WTC11 (cell line): ENCODE data around the gene FKBP11.

Source experiments
- ELF4 ChIP-seq: sonication (generic); formaldehyde crosslinking; IDR thresholded peaks from 2 replicates; pipeline ENCODE4 v1.8.1; 2022; ENCODE audit warnings: low read depth, mild to moderate bottlenecking, moderate library complexity, missing genetic modification reagents
- ESRRA ChIP-seq: sonication (generic); formaldehyde crosslinking; IDR thresholded peaks from 2 replicates; pipeline ENCODE4 v1.8.1; 2022; ENCODE audit warnings: mild to moderate bottlenecking, missing genetic modification reagents, borderline replicate concordance
- SMAD4 ChIP-seq: sonication (generic); formaldehyde crosslinking; IDR thresholded peaks from 2 replicates; pipeline ENCODE4 v1.8.0; 2022; ENCODE audit warnings: mild to moderate bottlenecking, missing genetic modification reagents
- SOX15 ChIP-seq: fragments of 250-450 bp; sonication (Bioruptor Pico); IDR thresholded peaks from 2 replicates; pipeline ENCODE4 v1.9.0; 2021; ENCODE audit warnings: mild to moderate bottlenecking
- TEAD4 ChIP-seq: sonication (generic); formaldehyde crosslinking; IDR thresholded peaks from 2 replicates; pipeline ENCODE4 v1.8.0; 2022; ENCODE audit warnings: mild to moderate bottlenecking, missing genetic modification reagents
- ZNF263 ChIP-seq: sonication (generic); formaldehyde crosslinking; IDR thresholded peaks from 2 replicates; pipeline ENCODE4 v1.8.1; 2022; ENCODE audit warnings: low read depth, mild to moderate bottlenecking, moderate library complexity, missing genetic modification reagents
- TF ChIP-seq, protein P1 (sequence below): sonication (generic); formaldehyde crosslinking; IDR thresholded peaks from 2 replicates; pipeline ENCODE4 v1.8.0; 2023; ENCODE audit warnings: missing genetic modification reagents, mild to moderate bottlenecking, borderline replicate concordance
- TF ChIP-seq, protein P2 (sequence below): fragments of 200-600 bp; IDR thresholded peaks from 2 replicates; pipeline ENCODE4 v1.8.0; 2022; ENCODE audit warnings: antibody characterized with exemption
- TF ChIP-seq, protein P3 (sequence below): sonication (generic); formaldehyde crosslinking; IDR thresholded peaks from 2 replicates; pipeline ENCODE4 v1.8.1; 2023; ENCODE audit warnings: mild to moderate bottlenecking, missing genetic modification reagents, moderate library complexity
- TF ChIP-seq, protein P4 (sequence below): fragments of 250-450 bp; sonication (Bioruptor Pico); IDR thresholded peaks from 2 replicates; pipeline ENCODE4 v1.9.0; 2021; ENCODE audit warnings: mild to moderate bottlenecking
- TF ChIP-seq, protein P5 (sequence below): sonication (generic); formaldehyde crosslinking; IDR thresholded peaks from 2 replicates; pipeline ENCODE4 v1.8.1; 2022; ENCODE audit warnings: missing genetic modification reagents, borderline replicate concordance
- TF ChIP-seq, protein P6 (sequence below): sonication (generic); formaldehyde crosslinking; IDR thresholded peaks from 2 replicates; pipeline ENCODE4 v1.8.1; 2022; ENCODE audit warnings: mild to moderate bottlenecking, moderate library complexity, missing genetic modification reagents
- TF ChIP-seq, protein P7 (sequence below): sonication (generic); formaldehyde crosslinking; IDR thresholded peaks from 2 replicates; pipeline ENCODE4 v1.8.1; 2023; ENCODE audit warnings: mild to moderate bottlenecking, missing genetic modification reagents
- TF ChIP-seq, protein P8 (sequence below): fragments of 250-450 bp; sonication (Bioruptor Pico); IDR thresholded peaks from 2 replicates; pipeline ENCODE4 v2.1.2; 2022; ENCODE audit warnings: mild to moderate bottlenecking, moderate library complexity

DNA sequence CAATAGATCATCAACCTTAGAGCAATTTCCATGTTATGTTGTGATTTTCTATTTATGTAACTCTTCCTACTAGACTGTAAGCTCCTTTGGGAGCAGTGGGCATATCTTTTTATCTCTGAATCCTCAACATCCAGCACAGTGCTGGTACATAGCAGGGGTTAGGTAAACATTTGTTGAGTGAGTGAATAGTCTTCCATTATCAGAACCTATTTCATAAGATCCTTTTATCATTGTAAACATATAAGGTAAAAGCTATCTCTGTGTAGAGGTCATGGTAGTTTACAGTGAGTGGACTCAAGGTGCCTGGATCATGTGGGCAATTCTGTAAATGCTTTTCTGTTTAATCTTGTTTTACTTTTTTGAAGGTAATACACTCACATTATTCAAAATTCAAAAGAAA lies 15.1 kb downstream of the FKBP11 start:
- TF ChIP-seq TEAD4 (CRISPR knock-in tag) (no peak), ZNF263 (CRISPR knock-in tag) (no peak), ESRRA (CRISPR knock-in tag) (no peak), ELF4 (CRISPR knock-in tag) (no peak), SMAD4 (no peak), SOX15 (CRISPR knock-in tag) (no peak)
- TF ChIP-seq, protein P1, sequence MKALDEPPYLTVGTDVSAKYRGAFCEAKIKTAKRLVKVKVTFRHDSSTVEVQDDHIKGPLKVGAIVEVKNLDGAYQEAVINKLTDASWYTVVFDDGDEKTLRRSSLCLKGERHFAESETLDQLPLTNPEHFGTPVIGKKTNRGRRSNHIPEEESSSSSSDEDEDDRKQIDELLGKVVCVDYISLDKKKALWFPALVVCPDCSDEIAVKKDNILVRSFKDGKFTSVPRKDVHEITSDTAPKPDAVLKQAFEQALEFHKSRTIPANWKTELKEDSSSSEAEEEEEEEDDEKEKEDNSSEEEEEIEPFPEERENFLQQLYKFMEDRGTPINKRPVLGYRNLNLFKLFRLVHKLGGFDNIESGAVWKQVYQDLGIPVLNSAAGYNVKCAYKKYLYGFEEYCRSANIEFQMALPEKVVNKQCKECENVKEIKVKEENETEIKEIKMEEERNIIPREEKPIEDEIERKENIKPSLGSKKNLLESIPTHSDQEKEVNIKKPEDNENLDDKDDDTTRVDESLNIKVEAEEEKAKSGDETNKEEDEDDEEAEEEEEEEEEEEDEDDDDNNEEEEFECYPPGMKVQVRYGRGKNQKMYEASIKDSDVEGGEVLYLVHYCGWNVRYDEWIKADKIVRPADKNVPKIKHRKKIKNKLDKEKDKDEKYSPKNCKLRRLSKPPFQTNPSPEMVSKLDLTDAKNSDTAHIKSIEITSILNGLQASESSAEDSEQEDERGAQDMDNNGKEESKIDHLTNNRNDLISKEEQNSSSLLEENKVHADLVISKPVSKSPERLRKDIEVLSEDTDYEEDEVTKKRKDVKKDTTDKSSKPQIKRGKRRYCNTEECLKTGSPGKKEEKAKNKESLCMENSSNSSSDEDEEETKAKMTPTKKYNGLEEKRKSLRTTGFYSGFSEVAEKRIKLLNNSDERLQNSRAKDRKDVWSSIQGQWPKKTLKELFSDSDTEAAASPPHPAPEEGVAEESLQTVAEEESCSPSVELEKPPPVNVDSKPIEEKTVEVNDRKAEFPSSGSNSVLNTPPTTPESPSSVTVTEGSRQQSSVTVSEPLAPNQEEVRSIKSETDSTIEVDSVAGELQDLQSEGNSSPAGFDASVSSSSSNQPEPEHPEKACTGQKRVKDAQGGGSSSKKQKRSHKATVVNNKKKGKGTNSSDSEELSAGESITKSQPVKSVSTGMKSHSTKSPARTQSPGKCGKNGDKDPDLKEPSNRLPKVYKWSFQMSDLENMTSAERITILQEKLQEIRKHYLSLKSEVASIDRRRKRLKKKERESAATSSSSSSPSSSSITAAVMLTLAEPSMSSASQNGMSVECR (CRISPR knock-in tag): no peak
- TF ChIP-seq, protein P2, sequence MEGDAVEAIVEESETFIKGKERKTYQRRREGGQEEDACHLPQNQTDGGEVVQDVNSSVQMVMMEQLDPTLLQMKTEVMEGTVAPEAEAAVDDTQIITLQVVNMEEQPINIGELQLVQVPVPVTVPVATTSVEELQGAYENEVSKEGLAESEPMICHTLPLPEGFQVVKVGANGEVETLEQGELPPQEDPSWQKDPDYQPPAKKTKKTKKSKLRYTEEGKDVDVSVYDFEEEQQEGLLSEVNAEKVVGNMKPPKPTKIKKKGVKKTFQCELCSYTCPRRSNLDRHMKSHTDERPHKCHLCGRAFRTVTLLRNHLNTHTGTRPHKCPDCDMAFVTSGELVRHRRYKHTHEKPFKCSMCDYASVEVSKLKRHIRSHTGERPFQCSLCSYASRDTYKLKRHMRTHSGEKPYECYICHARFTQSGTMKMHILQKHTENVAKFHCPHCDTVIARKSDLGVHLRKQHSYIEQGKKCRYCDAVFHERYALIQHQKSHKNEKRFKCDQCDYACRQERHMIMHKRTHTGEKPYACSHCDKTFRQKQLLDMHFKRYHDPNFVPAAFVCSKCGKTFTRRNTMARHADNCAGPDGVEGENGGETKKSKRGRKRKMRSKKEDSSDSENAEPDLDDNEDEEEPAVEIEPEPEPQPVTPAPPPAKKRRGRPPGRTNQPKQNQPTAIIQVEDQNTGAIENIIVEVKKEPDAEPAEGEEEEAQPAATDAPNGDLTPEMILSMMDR: no peak
- TF ChIP-seq, protein P3, sequence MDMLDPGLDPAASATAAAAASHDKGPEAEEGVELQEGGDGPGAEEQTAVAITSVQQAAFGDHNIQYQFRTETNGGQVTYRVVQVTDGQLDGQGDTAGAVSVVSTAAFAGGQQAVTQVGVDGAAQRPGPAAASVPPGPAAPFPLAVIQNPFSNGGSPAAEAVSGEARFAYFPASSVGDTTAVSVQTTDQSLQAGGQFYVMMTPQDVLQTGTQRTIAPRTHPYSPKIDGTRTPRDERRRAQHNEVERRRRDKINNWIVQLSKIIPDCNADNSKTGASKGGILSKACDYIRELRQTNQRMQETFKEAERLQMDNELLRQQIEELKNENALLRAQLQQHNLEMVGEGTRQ (CRISPR knock-in tag): no peak
- TF ChIP-seq, protein P4, sequence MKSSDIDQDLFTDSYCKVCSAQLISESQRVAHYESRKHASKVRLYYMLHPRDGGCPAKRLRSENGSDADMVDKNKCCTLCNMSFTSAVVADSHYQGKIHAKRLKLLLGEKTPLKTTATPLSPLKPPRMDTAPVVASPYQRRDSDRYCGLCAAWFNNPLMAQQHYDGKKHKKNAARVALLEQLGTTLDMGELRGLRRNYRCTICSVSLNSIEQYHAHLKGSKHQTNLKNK (CRISPR knock-in tag): no peak
- TF ChIP-seq, protein P5, sequence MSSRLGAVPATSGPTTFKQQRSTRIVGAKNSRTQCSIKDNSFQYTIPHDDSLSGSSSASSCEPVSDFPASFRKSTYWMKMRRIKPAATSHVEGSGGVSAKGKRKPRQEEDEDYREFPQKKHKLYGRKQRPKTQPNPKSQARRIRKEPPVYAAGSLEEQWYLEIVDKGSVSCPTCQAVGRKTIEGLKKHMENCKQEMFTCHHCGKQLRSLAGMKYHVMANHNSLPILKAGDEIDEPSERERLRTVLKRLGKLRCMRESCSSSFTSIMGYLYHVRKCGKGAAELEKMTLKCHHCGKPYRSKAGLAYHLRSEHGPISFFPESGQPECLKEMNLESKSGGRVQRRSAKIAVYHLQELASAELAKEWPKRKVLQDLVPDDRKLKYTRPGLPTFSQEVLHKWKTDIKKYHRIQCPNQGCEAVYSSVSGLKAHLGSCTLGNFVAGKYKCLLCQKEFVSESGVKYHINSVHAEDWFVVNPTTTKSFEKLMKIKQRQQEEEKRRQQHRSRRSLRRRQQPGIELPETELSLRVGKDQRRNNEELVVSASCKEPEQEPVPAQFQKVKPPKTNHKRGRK (CRISPR knock-in tag): no peak
- TF ChIP-seq, protein P6, sequence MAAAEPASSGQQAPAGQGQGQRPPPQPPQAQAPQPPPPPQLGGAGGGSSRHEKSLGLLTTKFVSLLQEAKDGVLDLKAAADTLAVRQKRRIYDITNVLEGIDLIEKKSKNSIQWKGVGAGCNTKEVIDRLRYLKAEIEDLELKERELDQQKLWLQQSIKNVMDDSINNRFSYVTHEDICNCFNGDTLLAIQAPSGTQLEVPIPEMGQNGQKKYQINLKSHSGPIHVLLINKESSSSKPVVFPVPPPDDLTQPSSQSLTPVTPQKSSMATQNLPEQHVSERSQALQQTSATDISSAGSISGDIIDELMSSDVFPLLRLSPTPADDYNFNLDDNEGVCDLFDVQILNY: no peak
- TF ChIP-seq, protein P7, sequence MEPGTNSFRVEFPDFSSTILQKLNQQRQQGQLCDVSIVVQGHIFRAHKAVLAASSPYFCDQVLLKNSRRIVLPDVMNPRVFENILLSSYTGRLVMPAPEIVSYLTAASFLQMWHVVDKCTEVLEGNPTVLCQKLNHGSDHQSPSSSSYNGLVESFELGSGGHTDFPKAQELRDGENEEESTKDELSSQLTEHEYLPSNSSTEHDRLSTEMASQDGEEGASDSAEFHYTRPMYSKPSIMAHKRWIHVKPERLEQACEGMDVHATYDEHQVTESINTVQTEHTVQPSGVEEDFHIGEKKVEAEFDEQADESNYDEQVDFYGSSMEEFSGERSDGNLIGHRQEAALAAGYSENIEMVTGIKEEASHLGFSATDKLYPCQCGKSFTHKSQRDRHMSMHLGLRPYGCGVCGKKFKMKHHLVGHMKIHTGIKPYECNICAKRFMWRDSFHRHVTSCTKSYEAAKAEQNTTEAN (CRISPR knock-in tag): no peak
- TF ChIP-seq, protein P8, sequence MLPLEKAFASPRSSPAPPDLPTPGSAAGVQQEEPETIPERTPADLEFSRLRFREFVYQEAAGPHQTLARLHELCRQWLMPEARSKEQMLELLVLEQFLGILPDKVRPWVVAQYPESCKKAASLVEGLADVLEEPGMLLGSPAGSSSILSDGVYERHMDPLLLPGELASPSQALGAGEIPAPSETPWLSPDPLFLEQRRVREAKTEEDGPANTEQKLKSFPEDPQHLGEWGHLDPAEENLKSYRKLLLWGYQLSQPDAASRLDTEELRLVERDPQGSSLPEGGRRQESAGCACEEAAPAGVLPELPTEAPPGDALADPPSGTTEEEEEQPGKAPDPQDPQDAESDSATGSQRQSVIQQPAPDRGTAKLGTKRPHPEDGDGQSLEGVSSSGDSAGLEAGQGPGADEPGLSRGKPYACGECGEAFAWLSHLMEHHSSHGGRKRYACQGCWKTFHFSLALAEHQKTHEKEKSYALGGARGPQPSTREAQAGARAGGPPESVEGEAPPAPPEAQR: no peak
